HG03066 (cell line): ENCODE data around the gene CPAMD8.
"Not testable (repeated sequence)": the region's sequence is repeated elsewhere in the genome, so short reads cannot be mapped to it uniquely, and the experiment has no call there.

ENCODE experiments used
- ATAC-seq: cut with Tn5 transposase; IDR thresholded peaks from one replicate; pipeline ENCODE4 v1.9.1; 2021; ENCODE audit warnings: low read depth; ENCODE audit not compliant: unreplicated experiment

CPAMD8 gene

DNA sequence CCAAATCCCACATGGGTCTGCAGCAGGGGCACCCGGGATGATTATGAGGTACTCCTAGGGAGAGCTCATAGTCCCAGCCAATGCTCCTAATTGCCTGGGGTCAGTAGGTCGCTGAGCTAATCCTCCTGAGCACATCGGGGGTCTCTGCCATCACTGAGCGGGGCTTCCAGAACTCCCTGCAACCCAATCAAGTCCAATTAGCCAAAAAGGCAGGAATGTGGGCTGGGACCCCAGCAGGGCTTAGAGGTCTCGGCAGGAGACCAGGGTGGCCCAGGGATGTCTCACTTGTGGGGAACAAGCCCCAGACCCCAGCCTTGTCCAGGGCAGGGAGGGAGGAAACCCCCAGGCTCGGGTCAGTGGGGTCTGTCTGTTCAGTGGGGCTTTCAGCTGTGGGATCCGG, 17.1 kb upstream of the CPAMD8 start:
- ATAC-seq = no peak

DNA sequence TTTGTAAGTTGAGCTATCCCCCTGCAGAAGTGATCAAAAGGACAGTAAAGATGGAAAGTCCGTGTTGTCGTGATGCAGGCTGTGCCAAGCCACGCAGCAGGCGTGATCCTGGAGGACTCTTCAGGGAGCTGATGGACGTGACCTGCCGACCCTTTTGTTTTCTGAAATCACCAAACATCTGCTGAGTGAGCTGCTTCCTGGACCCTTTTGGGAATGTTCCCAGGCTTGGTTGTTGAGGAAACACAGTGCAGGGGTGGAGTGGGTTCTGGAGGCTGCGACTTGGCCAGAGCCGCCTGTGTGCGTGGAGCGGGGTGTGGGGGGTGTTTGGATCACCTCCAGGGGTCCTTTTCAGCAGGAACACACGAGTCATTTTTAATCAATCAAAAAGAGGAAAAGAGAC, 15.4 kb upstream of the CPAMD8 start:
- no peak for ATAC-seq

DNA sequence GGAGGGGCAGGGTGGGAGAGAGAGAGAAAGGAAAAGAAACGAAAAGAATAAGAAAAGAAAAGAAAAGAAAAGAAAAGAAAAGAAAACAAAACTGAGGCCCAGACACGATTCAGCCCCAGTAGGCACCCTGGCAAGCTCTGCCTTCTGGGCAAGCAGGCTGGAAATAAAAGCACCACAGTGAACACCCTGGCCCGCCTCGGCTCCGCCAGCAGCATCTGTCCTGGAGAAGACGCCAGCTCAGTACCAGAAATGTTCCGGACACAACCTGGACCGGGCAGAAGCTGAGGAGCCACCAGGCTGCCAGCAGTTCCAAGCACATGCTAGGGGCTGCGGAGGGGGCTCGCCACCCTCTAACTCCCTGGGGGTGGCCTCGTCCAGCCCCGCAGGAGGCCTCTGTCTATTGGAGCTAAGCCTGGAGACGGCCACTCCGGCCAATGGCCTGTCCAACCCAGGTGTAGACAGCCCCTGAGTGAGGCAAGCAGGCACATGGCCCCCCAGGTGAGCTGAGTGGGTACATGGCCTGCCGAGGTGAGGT, 11.4 kb upstream of the CPAMD8 start:
- no peak for ATAC-seq

DNA sequence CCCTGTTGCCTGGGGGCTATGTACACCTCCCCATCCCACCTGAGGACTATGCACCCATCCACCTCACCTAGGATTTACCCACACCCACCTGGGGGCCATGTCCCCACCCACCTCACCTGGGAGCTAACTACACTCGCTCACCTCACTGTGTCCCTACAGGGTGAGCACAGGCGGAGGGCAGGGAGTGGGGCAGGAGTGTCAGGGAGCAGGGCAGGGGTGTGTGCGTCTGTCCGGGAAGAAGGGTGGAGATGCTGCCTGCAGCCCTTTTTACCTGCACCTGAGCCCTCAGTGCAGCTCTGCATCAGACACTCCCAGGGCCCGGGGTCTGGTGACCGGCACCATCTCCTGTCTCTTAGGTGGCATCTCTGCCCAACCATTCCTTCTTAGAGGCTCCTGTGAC, 10.6 kb upstream of the CPAMD8 start:
- ATAC-seq = no peak

DNA sequence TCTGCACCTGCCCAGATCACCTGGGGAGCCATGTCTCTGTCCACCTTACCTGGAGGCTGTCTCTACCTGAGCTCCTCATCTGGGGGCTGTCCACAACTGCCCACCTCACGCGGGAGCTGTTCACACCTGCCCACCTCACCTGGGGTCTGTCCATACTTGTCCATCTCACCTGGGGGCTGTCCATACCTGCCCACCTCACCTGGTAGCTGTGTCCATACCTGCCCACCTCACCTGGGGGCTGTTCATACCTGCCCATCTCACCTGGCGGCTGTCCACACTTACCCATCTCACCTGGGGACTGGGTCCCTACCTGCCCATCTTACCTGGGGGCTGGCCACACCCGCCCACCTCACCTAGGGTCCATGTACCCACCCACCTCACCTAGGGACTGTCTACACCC, 10.0 kb upstream of the CPAMD8 start:
- ATAC-seq = no peak

DNA sequence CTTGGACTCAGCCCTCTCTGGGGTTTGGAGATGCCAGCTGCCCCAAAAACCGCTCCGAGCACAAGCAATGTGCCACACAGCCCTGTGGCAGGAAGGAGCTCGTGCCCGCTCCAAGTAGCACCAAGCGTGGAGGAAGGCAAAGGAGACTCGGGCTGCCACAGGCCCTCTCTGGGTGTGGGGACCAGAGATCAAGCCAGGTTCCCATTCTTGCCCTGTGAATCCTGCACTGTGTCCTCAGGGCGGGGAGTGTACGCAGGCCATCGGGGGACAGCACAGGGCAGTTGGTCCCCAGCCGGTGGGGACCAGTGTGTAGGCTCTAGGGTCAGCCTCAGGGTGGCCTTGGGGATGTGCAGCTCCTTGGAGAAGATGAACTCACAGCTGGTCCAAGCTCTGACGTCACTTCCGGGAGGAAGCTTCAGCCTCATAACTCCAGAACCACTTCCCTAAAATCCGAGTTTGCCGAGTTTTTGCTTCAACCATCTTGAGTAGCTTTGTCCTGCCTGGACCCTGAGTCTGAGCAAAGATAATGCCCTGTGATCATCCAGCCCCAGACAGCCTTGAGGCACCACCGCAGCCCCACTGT, 9.3 kb upstream of the CPAMD8 start:
- no peak for ATAC-seq

DNA sequence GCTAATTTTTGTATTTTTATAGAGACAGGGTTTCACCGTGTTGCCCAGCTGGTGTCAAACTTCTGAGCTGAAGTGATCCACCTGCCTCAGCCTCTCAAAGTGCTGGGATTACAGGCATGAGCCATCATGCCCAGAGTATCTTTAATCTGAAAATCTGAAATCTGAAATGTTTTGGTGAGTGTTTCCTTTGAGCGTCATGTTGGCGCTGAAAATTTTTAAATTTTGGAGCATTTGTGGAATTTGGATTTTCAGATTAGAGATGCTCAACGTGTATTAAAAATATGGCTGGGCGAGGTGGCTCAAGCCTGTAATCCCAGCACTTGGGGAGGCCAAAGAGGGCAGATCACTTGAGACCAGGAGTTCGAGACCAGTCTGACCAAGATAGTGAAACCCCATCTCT, 5.1 kb upstream of the CPAMD8 start:
- no peak for ATAC-seq

DNA sequence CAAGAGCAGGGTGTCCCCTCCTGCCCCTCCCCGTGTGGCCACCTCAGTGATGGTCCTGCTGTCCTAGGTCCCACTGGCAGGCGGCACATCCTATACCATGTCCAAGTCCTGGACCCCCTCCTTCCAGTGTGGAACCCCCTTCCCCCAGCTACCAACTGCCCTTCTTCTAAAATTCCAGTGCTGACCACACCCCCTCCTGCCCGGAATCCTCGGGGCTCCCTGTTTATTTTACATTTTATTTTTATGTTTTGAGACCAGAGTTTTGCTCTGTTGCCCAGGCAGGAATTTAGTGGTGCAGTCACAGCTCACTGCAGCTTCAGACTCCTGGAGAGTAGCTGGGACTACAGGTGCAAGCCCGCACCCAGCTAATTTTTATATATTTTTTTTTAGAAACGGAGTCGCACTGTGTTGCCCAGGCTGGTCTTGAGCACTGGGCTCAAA, 945 bp upstream of the CPAMD8 start:
- ATAC-seq = no peak

DNA sequence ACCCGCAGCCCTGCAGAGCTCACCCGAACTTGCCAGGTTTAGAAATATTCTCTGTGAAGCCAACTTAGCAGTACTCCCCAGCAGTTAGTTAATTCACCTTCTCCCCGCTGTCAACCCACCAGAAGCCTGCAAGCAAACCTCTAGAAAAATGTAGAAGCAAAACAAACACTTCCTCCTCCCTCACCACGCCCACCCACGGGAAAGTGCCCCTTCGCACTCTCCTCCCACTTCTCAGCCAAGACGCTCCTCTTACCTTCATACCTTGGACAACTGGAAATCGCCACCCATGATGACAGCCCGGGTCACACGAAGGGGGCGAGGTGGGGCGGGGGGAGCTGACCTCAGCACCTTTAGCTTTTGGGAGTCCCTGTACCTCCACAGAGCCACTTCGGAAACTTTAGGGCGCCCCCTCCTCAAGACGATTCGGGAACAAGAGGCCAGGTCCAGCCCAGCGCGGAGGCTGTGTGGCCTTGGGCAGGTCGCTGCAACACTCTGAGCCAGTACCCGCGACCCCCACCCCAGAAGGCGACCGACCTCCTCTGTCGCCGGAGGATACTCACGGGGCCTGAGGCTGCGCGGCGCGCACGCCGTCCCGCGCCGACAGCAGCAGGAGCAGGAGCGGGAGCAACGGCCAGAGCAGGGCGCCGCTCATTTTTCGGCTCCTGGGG, 485 bp downstream of the CPAMD8 start:
- no peak for ATAC-seq

DNA sequence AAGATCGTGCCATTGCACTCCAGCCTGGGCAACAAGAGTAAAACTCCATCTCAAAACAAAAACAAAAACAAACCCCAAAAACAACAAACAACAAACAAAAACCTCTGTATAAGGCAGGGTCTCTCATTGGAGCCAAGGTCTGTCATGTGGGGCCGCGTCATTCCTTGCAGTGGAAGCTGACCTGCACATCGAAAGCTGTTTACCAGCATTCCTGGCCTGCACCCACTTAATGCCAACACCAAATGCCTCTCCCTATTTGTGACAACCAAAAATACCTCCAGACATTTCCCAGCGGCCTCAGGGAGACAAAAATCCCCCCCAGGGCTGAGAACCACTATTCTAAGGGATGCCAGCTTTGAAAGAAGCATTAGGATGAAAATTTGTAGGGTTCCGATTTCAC, 1.2 kb downstream of the CPAMD8 start:
- ATAC-seq = no peak

DNA sequence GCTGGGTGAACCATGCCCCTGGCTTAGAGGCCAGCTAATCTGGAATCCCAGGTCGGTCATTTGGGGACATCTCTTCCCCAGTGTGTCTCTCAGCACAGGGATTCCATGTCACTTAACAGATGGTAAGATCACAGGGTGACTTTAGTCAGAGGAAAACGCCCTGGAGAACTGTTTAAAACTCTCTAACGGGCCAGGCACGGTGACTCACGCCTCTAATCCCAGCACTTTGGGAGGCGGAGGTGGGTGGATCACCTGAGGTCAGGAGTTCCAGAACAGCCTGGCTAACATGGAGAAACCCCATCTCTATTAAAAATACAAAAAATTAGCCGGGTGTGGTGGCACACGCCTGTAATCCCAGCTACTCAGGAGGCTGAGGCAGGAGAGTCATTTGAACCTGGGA, 1.7 kb downstream of the CPAMD8 start:
- not testable (repeated sequence) for ATAC-seq

DNA sequence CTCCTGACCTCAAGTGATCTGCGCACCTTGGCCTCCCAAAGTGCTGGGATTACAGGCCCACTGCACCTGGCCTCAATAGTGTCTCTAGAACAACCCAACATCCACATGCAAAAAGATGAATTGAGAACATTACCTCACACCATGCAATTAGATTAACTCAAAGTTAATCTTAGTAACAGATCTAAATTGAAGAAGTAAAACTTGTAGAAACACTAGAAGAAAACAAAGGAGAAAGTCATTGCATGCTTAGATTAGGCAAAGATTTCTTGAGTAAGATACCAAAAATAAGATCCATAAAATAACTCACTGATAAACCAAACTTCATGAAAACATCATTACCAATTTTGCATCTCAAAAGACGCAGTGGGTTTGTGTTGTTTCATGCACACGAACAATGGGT, 2.8 kb downstream of the CPAMD8 start:
- ATAC-seq = no peak

DNA sequence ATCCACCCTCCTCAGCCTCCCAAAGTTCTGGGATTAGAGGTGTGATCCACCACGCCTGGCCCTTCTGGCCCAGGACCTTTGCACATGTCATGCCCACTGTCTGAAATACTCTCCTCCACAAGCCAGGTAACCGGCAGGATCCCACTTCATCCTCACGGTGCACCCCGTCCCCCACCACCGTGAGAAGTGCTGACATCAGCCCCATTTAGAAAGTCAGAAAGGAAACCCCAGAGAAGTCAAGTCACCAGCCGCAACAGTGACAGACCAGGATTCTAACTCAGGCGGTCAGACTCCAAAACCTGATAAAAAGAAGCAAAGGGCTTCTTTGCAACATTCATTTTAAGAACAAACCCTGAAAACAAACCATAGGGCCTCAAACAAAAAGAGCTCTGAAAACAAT, 3.9 kb downstream of the CPAMD8 start:
- ATAC-seq = no peak

DNA sequence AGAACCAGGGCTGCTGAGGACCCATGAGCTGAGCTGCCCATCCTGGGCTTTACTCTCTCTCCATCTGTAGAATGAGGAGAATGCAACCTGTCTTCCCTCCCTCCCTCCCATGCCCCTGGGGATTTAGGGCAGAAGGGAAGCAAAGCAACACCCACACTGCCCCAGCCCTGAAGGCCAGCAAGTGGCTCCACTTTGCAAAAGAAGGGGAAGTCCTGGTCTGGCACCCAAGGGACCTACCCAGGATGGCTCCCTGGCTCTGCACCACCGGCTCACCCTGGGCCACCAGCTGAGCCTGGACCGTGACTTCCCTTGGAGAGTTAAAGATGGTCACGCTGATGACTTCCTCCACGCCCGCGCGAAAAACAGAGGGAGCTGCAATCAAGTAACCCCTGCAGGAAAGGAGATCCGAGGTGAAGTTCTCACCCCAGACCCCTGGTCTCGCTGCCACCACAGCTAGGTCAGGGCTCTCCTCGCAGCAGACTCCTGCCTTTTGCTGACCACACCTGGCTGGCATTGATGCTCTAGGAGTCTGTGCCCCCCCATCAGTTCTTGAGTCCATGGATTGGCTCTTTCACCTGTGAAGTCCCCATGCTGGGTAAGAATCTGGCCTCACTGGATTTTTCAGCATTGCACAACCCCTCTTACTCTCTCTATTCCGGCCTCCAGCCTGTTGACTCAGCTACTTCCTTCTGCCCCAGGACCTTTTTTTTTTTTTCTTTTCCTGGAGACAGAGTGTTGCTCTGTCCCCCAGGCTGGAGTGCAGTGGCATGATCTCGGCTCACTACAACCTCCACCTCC, 4.6 kb downstream of the CPAMD8 start:
- no peak for ATAC-seq

DNA sequence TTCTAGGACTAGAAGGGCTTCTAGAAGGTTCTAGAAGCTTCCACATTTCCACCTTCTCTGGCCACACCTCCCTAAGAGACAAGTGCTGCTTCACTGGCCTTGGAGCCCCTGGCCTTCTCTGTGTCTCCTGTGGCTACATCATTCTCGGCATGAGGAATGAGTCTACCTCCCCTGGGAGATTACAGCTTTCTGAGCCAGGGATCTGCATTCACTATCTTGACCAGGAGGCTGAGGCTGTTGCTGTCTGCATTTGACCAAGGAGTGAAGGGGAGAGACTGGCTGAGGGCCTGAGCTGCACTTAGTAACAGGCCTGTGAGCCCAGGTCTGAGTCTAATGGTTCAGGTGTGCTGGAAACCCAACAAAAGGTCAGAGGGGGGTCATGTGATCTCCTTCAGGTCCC, 5.3 kb downstream of the CPAMD8 start:
- no peak for ATAC-seq

DNA sequence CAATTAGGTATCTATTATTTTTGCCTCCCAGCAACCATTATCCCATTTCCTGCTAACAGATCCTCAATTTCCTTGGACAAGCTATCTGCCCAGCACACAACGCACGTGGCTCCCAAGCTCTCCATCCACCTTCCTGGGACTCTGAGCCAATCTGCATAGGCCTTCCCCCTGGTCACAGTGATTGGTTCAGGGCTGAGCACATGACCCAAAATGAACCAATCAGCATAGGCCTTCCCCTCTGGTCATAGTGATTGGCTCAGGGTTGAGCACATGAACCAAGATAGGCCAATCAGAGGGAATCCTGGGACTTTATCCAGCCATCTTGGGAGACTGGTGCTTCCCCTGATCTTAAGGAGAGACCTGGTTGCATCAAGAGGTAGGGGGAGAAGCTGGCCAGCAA, 5.8 kb downstream of the CPAMD8 start:
- no peak for ATAC-seq

DNA sequence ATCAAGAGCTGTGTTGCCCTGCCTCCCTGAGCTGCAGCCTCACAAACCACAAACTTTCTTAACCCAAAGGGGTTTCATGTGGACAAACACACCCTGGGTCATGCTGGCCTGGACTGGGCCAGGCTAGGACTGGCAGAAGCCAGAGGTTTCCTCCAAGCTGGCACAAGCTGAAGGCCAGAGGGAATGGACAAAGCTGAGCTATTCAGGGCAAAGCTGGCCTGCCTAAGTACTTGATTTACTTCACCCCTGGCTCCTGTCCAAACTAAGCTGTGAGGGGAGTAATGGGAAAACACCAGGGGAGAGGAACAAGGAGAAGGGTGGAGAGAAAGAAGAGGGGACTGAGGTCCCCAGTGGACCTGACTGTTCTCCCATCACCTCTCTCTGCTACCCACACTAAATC, 6.2 kb downstream of the CPAMD8 start:
- ATAC-seq = no peak

DNA sequence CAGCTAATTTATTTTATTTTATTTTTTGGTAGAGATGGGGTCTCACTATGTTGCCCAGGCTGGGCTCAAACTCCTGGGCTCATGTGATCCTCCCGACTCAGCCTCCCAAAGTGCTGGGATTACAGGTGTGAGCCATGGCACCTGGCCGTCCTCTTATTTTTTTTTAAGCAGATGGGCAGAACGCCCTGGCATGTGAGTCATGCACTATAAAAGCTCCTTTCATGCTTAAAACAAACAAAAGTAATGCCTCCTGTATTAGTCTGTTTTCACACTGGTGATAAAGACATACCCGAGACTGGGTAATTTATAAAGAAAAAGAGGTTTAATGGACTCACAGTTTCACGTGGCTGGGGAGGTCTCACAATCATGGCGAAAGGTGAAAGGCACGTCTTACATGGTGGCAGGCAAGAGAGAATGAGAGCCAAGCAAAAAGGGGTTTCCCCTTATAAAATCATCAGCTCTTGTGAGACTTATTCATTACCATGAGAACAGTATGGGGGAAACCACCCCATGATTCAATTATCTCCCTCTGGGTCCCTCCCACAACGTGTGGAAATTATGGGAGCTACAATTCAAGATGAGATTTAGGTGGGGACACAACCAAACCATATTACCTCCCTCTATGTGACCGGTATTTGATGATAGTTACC, 12.3 kb downstream of the CPAMD8 start:
- ATAC-seq = not testable (repeated sequence)

DNA sequence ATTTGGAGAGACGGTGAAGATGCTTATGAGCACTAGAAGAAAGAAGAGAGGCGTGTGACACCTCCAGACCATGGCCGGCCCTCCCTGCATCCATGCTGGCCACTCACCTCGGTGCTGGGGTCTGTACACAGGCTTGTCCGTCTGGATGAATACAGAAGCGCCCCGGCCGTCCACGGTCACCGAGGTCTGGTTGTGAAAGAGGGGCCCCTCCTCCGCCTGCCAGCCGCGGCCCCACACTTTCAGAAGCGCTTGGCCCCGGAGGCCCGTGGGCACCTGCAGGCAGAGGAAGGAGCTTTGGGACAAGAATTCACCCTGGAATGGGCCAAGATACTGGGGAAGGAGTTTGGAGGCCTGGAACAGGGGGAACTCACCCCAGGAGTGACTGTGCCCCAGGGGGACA, 15.1 kb downstream of the CPAMD8 start:
- no peak for ATAC-seq

DNA sequence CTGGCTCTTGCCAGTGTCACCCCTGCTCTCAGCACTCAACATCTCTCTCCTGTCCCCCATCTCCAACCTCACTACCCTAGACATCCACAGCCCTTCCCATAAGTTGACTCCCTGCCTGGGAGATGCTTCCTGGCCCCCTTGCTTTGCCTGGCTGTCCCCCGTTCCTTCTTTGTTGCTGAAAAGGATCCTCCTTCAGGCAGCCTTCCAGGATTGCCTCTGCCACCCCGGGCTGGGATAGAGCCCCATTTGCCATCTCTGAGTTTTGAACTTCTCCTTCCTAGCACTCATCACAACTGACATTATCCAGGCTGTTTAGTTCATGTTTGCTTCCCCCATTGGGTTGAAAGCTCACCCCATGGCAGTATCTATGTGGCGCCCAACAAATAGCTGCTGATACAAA, 20.0 kb downstream of the CPAMD8 start:
- ATAC-seq = no peak

DNA sequence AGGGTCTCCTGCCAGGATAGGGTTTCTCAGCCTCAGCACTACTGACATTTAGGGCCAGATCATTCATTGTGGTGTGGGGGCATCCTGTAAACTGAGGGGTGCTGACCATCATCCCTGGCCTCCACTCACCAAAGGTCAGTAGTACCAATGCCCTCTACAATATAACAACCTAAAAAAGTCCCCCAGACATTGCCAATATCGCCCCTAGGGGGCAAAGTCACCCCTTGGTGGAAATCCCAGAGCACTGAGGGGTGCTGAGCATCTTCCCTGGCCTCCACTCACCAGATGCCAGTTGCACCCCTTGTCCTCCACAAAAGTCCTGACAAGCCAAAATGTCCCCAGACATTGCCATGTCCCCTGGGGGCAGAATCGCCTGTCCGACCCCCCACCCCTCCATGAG, 21.6 kb downstream of the CPAMD8 start:
- no peak for ATAC-seq
